COLO668 (cell line): ENCODE data around the gene PMM2.

Source experiments
- DNase-seq: peaks from one replicate; lab custom pipeline; 2025; ENCODE audit not compliant: unreplicated experiment; lab: John Stamatoyannopoulos, UW

The PMM2 gene

GRCh38 chr16:8849411-8850011 is 51.9 kb downstream of the PMM2 start:
- DNase-seq = no peak

- DNase-seq = no peak
These were observed 52.7 kb downstream of the PMM2 start for GRCh38 chr16:8850279-8850885.

- no peak for DNase-seq
These were observed 54.2 kb downstream of the PMM2 start for GRCh38 chr16:8851761-8852403.

GRCh38 chr16:8852534-8852933 is 54.9 kb downstream of the PMM2 start:
- DNase-seq = no peak

DNA sequence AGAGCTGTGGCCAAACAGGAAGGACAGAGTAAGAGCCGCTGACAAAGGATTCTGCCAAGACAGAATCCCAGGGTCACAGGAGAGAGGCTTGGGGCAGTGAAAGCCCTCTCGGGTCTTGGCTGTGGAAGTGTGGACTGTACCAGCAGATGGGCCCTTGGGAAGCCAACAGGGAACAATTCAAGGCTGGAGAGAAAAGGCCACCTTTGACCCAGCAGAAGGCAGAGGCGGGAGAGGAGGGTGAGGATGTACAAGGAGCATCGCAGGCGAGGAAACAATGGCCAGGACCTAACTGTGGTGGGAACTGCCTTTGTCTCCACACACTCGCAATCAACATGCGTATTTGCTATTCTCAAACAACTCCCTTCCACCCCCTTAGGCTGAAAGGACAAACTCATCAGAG is 55.5 kb downstream of the PMM2 start:
- DNase-seq = no peak

DNA sequence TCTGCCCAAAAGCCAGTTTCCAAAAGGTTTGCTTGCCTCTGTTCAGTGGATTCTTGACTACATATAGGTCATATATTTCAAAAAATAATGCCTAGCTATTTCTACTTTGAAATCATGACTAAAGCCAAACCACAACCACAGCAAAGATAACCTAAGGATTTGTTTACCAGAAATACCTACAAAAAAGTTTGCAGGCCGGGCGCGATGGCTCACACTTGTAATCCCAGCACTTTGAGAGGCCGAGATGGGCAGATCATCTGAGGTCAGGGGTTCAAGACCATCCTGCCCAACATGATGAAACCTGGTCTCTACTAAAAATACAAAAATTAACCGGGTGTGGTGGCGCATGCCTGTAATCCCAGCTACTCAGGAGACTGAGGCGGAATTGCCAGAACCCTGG is 56.0 kb downstream of the PMM2 start:
- no peak for DNase-seq

DNA sequence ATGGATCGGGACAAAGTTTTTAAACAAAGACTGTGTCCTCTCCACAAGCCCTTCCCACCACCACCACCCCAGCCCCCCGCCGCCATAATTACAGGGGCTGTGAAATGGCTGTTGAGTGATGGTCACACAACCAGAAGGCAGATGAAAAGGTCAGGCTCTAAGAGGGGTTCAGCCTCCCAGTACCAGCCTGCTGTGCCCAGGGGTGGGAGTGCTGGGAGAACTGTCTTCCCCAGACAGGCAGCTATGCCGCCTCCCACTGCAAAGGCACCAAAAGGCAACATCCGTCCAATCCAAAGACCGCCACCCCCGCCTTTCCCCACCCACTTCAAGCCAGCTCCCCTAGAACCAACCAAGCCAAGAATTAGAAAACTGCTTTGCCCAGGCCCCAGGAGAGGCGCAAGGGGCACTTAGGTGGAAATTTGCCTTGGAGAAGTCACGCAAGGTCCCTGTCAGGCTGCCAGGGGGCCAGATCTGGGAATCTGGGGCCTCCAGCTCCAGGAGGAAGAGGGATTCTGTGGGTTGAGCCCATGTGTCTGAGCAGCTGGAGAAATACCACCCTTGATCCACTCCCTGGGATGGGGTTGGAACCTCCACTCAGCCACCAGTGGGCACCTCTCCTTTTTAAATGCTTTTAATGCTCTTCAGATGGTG is 56.8 kb downstream of the PMM2 start:
- DNase-seq = no peak

GRCh38 chr16:8855051-8855786 is 57.6 kb downstream of the PMM2 start:
- DNase-seq = no peak

DNA sequence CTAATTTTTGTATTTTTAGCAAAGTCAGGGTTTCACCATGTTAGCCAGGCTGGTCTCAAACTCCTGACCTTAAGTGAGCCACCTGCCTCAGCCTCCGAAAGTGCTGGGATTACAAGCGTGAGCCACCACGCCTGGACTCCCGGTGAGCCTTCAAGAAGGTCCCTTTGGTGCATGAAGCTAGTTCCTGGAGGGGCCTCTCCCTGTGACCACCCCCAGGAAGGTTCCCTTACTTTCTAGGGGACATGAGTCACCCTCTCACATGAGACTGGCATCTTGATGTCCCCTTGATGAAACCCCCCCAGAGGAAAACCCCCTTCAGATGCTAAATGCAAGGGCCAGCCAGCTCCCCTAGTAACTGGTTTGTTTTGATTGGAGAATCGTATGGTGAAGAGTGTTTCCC is 58.3 kb downstream of the PMM2 start:
- no peak for DNase-seq

GRCh38 chr16:8858994-8859912 is 61.6 kb downstream of the PMM2 start:
- no peak for DNase-seq

DNA sequence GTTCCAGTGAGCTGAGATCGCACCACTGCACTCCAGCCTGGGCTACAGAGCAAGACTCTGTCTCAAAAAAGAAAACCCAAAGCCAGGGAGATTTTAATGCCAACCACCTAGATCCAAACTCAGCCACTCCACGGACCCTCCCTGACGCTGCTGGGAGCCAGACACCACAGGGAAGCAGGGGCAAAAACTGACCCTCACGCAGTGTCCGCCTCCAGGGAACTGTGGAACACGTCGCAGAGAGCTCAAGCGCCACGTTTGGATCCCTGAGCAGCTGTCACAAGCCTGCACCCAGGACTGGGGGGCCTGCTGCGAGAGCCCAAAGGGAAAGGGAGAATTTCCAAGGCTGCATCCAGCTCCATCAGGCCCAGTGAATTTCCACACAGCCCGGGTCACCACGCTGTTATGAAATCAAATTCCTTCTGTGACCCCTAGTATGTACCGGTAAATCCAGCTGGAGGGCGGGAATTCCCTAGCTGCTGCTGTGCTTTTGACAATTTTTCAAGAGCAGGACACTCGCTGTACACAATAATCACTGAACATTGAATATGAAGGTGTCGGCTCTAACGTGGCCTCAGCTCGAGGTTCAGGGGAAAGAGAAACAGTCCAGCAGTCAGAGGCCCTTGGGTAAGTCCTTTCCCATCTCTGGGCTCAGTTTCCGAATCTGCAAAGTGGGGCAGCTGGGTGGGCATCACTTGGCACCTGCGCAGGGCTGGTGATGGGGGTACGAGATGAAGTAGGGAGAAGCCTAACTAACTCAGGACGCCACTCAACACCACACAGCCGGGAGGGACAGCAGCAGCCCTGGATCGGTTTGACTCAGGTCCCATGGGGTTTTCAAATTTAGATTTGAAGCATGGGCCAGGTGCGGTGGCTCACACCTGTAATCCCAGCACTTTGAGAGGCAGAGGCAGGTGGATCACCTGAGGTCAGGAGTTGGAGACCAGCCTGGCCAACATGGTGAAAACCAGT is 62.6 kb downstream of the PMM2 start:
- no peak for DNase-seq

- no peak for DNase-seq
These were observed 64.1 kb downstream of the PMM2 start for GRCh38 chr16:8861563-8862308.

GRCh38 chr16:8862309-8863130 is 64.9 kb downstream of the PMM2 start:
- no peak for DNase-seq

- peak; percentile 65 for DNase-seq
These were observed 66.2 kb downstream of the PMM2 start for GRCh38 chr16:8863594-8864424.

GRCh38 chr16:8864480-8865110 is 67.0 kb downstream of the PMM2 start:
- no peak for DNase-seq

DNA sequence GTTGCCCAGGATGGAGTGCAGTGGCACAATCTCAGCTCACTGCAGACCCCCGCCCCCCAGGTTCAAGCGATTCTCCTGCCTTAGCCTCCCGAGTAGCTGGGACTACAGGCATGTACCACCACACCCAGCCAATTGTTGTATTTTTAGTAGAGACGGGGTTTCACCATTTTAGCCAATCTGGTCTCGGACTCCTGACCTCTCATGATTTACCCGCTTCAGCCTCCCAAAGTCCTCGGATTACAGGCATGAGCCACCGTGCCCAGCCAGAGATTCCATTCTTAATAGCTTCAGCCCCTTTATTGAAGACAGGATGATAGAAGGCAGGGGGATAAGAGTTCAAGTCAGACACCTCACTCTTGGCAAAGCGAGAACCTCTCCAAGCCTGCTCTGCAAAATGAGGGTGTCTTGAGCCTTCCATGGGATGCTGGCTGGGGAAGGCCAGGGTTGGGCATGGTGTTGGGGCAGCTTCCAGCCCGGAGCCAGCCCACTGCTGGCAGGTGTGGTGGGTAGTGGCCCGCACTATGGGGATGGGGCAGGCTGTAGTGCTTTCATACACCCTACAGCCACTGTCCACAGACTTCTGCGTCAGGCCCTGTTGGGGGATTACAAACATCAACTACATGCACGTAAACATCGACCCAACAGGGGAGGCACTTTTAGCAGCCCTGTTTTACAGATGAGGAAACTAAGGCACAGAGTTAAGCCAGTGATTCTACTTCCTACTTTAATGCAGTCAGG is 67.7 kb downstream of the PMM2 start:
- DNase-seq = no peak
